ENCODE measurements around the gene PUS7L. TPM values are rescaled to one million over a fixed set of nuclear protein-coding genes. Genes with fewer than 3 reads are reported as not detected.
"Not testable (repeated sequence)": the region's sequence is repeated elsewhere in the genome, so short reads cannot be mapped to it uniquely, and the experiment has no call there.

PUS7L gene
- total and polyA plus RNA-seq, 3 experiments from 2014 or later = 17.8 to 26.3 (median 21.4) TPM

GRCh38 chr12:43763769-43764168 lies 5.2 kb upstream of the PUS7L start:
- Histone ChIP-seq H3K27ac (ENCODE audit: low read depth, low read length) (no peak overlapping the region), H3K4me3 (ENCODE audit: low read length) (no peak overlapping the region), H3K36me3 (ENCODE audit: insufficient read depth, low read length) (no peaks in the 10 kb centered on the region), H3K9me3 (ENCODE audit: low read length) (no peaks in the 10 kb centered on the region), H3K4me1 (ENCODE audit: insufficient read depth, low read length) (peaks cover 35% of the 10 kb centered on the region), H3K27me3 (ENCODE audit: insufficient read depth, low read length, poor library complexity, severe bottlenecking) (no peaks in the 10 kb centered on the region)
- Mint-ChIP-seq H3K27me3 (peaks cover 0 to 2% of the 10 kb centered on the region in 2 donors), H3K36me3 (peaks cover 0 to 37% (median 7%) of the 10 kb centered on the region in 3 donors), H3K27ac (peak overlapping the region in 1 of 8 donors; percentile 85), H3K4me1 (peaks cover 47 to 56% (median 55%) of the 10 kb centered on the region in 3 donors), H3K4me3 (peak overlapping the region in 1 of 7 donors; percentile 43), H3K9me3 (no peaks in the 10 kb centered on the region)
- no peak for DNase-seq
- ChIA-PET POLR2A (no interaction called here), CTCF (no interaction called here)

- ChIA-PET CTCF (no interaction called here), POLR2A (no interaction called here)
- no peak for DNase-seq
- Histone ChIP-seq H3K4me1 (ENCODE audit: insufficient read depth, low read length) (peaks cover 42% of the 10 kb centered on the region), H3K27me3 (ENCODE audit: insufficient read depth, low read length, poor library complexity, severe bottlenecking) (no peaks in the 10 kb centered on the region), H3K4me3 (ENCODE audit: low read length) (no peak overlapping the region), H3K27ac (ENCODE audit: low read depth, low read length) (no peak overlapping the region), H3K9me3 (ENCODE audit: low read length) (no peaks in the 10 kb centered on the region), H3K36me3 (ENCODE audit: insufficient read depth, low read length) (no peaks in the 10 kb centered on the region)
- H3K4me3 Mint-ChIP-seq = peak overlapping the region in 3 of 7 donors; percentile 20 to 48 (median 25)
- H3K36me3 Mint-ChIP-seq = peaks cover 0 to 30% (median 4%) of the 10 kb centered on the region in 3 donors
- H3K4me1 Mint-ChIP-seq = peaks cover 56 to 67% (median 63%) of the 10 kb centered on the region in 3 donors
- peak overlapping the region in 6 of 8 donors; percentile 19 to 87 (median 48) for H3K27ac Mint-ChIP-seq
- no peaks in the 10 kb centered on the region for H3K9me3 Mint-ChIP-seq
- H3K27me3 Mint-ChIP-seq = peaks cover 0 to 2% of the 10 kb centered on the region in 2 donors
Observed at GRCh38 chr12:43762596-43762995, 4.0 kb upstream of the PUS7L start.

- ChIA-PET CTCF (no interaction called here), POLR2A (no interaction called here)
- H3K36me3 ChIP-seq (ENCODE audit: insufficient read depth, low read length) = no peaks in the 10 kb centered on the region
- peaks cover 0 to 2% of the 10 kb centered on the region in 2 donors for H3K27me3 Mint-ChIP-seq
- no peak overlapping the region for H3K27ac ChIP-seq (ENCODE audit: low read depth, low read length)
- no peak overlapping the region for H3K4me3 ChIP-seq (ENCODE audit: low read length)
- peaks cover 63 to 75% (median 73%) of the 10 kb centered on the region in 3 donors for H3K4me1 Mint-ChIP-seq
- peak overlapping the region; percentile 49 to 78 (median 66) for H3K4me3 Mint-ChIP-seq
- peak overlapping the region; percentile 18 to 87 (median 54) for H3K27ac Mint-ChIP-seq
- H3K36me3 Mint-ChIP-seq = peaks cover 0 to 30% (median 4%) of the 10 kb centered on the region in 3 donors
- DNase-seq = no peak
- no peaks in the 10 kb centered on the region for H3K9me3 ChIP-seq (ENCODE audit: low read length)
- H3K4me1 ChIP-seq (ENCODE audit: insufficient read depth, low read length) = peaks cover 46% of the 10 kb centered on the region
- no peaks in the 10 kb centered on the region for H3K9me3 Mint-ChIP-seq
- no peaks in the 10 kb centered on the region for H3K27me3 ChIP-seq (ENCODE audit: insufficient read depth, low read length, poor library complexity, severe bottlenecking)
Observed at GRCh38 chr12:43761500-43761899, 2.9 kb upstream of the PUS7L start.

- no peak for DNase-seq
- POLR2A ChIA-PET = interaction anchor here (0.9 to 1.4 kb wide), 2 partner anchors 19 to 33 kb away, joined by 3 read pairs; no protein-coding TSS in a partner anchor
- H3K4me3 ChIP-seq (ENCODE audit: low read length) = peak overlapping the region; percentile 63
Observed at GRCh38 chr12:43760396-43760795, 1.8 kb upstream of the PUS7L start.

GRCh38 chr12:43758247-43758727 lies 303 bp downstream of the PUS7L start:
- ChIA-PET POLR2A (interaction anchor here (1.7 to 2.4 kb wide), 2 partner anchors 48 to 77 kb away, joined by 8 to 30 read pairs; partner anchors contain the start of genes TMEM117 and TWF1), CTCF (interaction anchor here (1.0 to 2.3 kb wide), 6 partner anchors 9 to 124 kb away, joined by 3 to 15 read pairs (median 4); partner anchors contain the start of gene TWF1)
- H3K36me3 ChIP-seq (ENCODE audit: insufficient read depth, low read length) = peaks cover 3% of the 10 kb centered on the region
- Mint-ChIP-seq H3K4me1 (peaks cover 75 to 92% (median 89%) of the 10 kb centered on the region in 3 donors), H3K9me3 (no peaks in the 10 kb centered on the region), H3K27me3 (peaks cover 0 to 2% of the 10 kb centered on the region in 2 donors), H3K36me3 (peaks cover 8 to 32% (median 12%) of the 10 kb centered on the region in 3 donors), H3K4me3 (peak overlapping the region; percentile 94 to 99 (median 98)), H3K27ac (peak overlapping the region; percentile 98 to 100 (median 99))
- H3K9me3 ChIP-seq (ENCODE audit: low read length) = no peaks in the 10 kb centered on the region
- DNase-seq = no peak
- H3K27me3 ChIP-seq (ENCODE audit: insufficient read depth, low read length, poor library complexity, severe bottlenecking) = no peaks in the 10 kb centered on the region
- H3K4me1 ChIP-seq (ENCODE audit: insufficient read depth, low read length) = peaks cover 46% of the 10 kb centered on the region
- peak overlapping the region; percentile 93 for H3K27ac ChIP-seq (ENCODE audit: low read depth, low read length)
- peak overlapping the region; percentile 63 for H3K4me3 ChIP-seq (ENCODE audit: low read length)

More at GRCh38 chr12:43760396-43760795, 1.8 kb upstream of the PUS7L start:
- Histone ChIP-seq H3K9me3 (ENCODE audit: low read length) (no peaks in the 10 kb centered on the region), H3K27ac (ENCODE audit: low read depth, low read length) (no peak overlapping the region), H3K36me3 (ENCODE audit: insufficient read depth, low read length) (no peaks in the 10 kb centered on the region), H3K27me3 (ENCODE audit: insufficient read depth, low read length, poor library complexity, severe bottlenecking) (no peaks in the 10 kb centered on the region), H3K4me1 (ENCODE audit: insufficient read depth, low read length) (peaks cover 46% of the 10 kb centered on the region)
- peak overlapping the region; percentile 87 to 100 (median 99) for H3K27ac Mint-ChIP-seq
- CTCF ChIA-PET = no interaction called here
- no peaks in the 10 kb centered on the region for H3K9me3 Mint-ChIP-seq
- H3K4me3 Mint-ChIP-seq = peak overlapping the region; percentile 94 to 99 (median 98)
- H3K36me3 Mint-ChIP-seq = peaks cover 0 to 30% (median 4%) of the 10 kb centered on the region in 3 donors
- peaks cover 72 to 86% (median 84%) of the 10 kb centered on the region in 3 donors for H3K4me1 Mint-ChIP-seq
- peaks cover 0 to 2% of the 10 kb centered on the region in 2 donors for H3K27me3 Mint-ChIP-seq

GRCh38 chr12:43754015-43754414 lies 4.6 kb downstream of the PUS7L start:
- Histone ChIP-seq H3K4me3 (ENCODE audit: low read length) (no peak overlapping the region), H3K36me3 (ENCODE audit: insufficient read depth, low read length) (peaks cover 3% of the 10 kb centered on the region), H3K4me1 (ENCODE audit: insufficient read depth, low read length) (peaks cover 11% of the 10 kb centered on the region), H3K9me3 (ENCODE audit: low read length) (no peaks in the 10 kb centered on the region), H3K27ac (ENCODE audit: low read depth, low read length) (no peak overlapping the region), H3K27me3 (ENCODE audit: insufficient read depth, low read length, poor library complexity, severe bottlenecking) (no peaks in the 10 kb centered on the region)
- peaks cover 16 to 45% (median 28%) of the 10 kb centered on the region in 3 donors for H3K36me3 Mint-ChIP-seq
- H3K27ac Mint-ChIP-seq = no peak overlapping the region
- H3K4me3 Mint-ChIP-seq = peak overlapping the region in 1 of 7 donors; percentile 8
- peaks cover 55 to 80% (median 79%) of the 10 kb centered on the region in 3 donors for H3K4me1 Mint-ChIP-seq
- CTCF ChIA-PET = interaction anchor here (0.9 kb wide), 1 partner anchor 127 kb away, joined by 3 read pairs; no protein-coding TSS in a partner anchor
- H3K27me3 Mint-ChIP-seq = peaks cover 0 to under 1% of the 10 kb centered on the region in 2 donors
- H3K9me3 Mint-ChIP-seq = peaks cover 0 to 4% (median 0%) of the 10 kb centered on the region in 5 donors
- no peak for DNase-seq
- POLR2A ChIA-PET = no interaction called here

GRCh38 chr12:43751360-43751759 lies 7.2 kb downstream of the PUS7L start:
- H3K27ac Mint-ChIP-seq; H3K4me3 ChIP-seq (ENCODE audit: low read length); H3K9me3 Mint-ChIP-seq; H3K4me3 Mint-ChIP-seq; H3K27me3 ChIP-seq (ENCODE audit: insufficient read depth, low read length, poor library complexity, severe bottlenecking); CTCF ChIA-PET; POLR2A ChIA-PET; H3K9me3 ChIP-seq (ENCODE audit: low read length); H3K4me1 ChIP-seq (ENCODE audit: insufficient read depth, low read length); H3K36me3 ChIP-seq (ENCODE audit: insufficient read depth, low read length); H3K27ac ChIP-seq (ENCODE audit: low read depth, low read length); H3K27me3 Mint-ChIP-seq; DNase-seq: not testable (repeated sequence)
- Mint-ChIP-seq H3K36me3 (peaks cover 16 to 47% (median 28%) of the 10 kb centered on the region in 3 donors), H3K4me1 (peaks cover 36 to 60% (median 59%) of the 10 kb centered on the region in 3 donors)

GRCh38 chr12:43750814-43751213 lies 7.8 kb downstream of the PUS7L start:
- peak overlapping the region in 1 of 8 donors; percentile 8 for H3K27ac Mint-ChIP-seq
- H3K27me3 Mint-ChIP-seq = no peaks in the 10 kb centered on the region
- Histone ChIP-seq H3K9me3 (ENCODE audit: low read length) (no peaks in the 10 kb centered on the region), H3K36me3 (ENCODE audit: insufficient read depth, low read length) (peaks cover 3% of the 10 kb centered on the region), H3K27me3 (ENCODE audit: insufficient read depth, low read length, poor library complexity, severe bottlenecking) (no peaks in the 10 kb centered on the region), H3K4me3 (ENCODE audit: low read length) (no peak overlapping the region), H3K4me1 (ENCODE audit: insufficient read depth, low read length) (no peaks in the 10 kb centered on the region), H3K27ac (ENCODE audit: low read depth, low read length) (no peak overlapping the region)
- peaks cover 31 to 56% (median 53%) of the 10 kb centered on the region in 3 donors for H3K4me1 Mint-ChIP-seq
- CTCF ChIA-PET = no interaction called here
- peaks cover 0 to 4% (median 0%) of the 10 kb centered on the region in 5 donors for H3K9me3 Mint-ChIP-seq
- peaks cover 16 to 49% (median 28%) of the 10 kb centered on the region in 3 donors for H3K36me3 Mint-ChIP-seq
- POLR2A ChIA-PET = no interaction called here
- H3K4me3 Mint-ChIP-seq = no peak overlapping the region
- no peak for DNase-seq

Data from CD8-positive, alpha-beta memory T cell (primary cell).